SJCRH30 (cell line): Measurements from ENCODE around the gene MAPRE2. TPM values are rescaled to one million over a fixed set of nuclear protein-coding genes. Genes with fewer than 3 reads are reported as not detected.

Source experiments
- DNase-seq, 2 experiments: peaks; one replicate each; pipeline ENCODE4 v3.0.0-alpha.2; 2015 to 2020
- H3K27ac ChIP-seq: fragments of 250-450 bp; sonication (Bioruptor Pico); 2 replicates; pipeline ENCODE4 v1.5.1; 2020; ENCODE audit warnings: mild to moderate bottlenecking, moderate library complexity
- H3K27me3 ChIP-seq: fragments of 250-450 bp; sonication (Bioruptor Pico); 2 replicates; pipeline ENCODE4 v1.5.1; 2020; ENCODE audit warnings: mild to moderate bottlenecking, moderate library complexity
- H3K36me3 ChIP-seq: fragments of 250-450 bp; sonication (Bioruptor Pico); 2 replicates; pipeline ENCODE4 v1.5.1; 2020; ENCODE audit warnings: mild to moderate bottlenecking, moderate library complexity
- H3K4me1 ChIP-seq: fragments of 250-450 bp; sonication (Bioruptor Pico); 2 replicates; pipeline ENCODE4 v1.5.1; 2020; ENCODE audit warnings: mild to moderate bottlenecking, moderate library complexity
- H3K4me3 ChIP-seq: fragments of 250-450 bp; sonication (Bioruptor Pico); 2 replicates; pipeline ENCODE4 v1.5.1; 2020; ENCODE audit warnings: mild to moderate bottlenecking, moderate library complexity
- H3K9me3 ChIP-seq: fragments of 250-450 bp; sonication (Bioruptor Pico); replicated peaks from 2 replicates; pipeline ENCODE4 v1.5.1; 2020; ENCODE audit warnings: mild to moderate bottlenecking, moderate library complexity
- total RNA-seq: library from RNA; depleted of rRNA; stranded (reverse); fragments of >200 nt; shearing (Covaris generic); gene quantifications from 2 replicates; pipeline ENCODE4 v1.2.3, GENCODE V29; 2014; rRNA removed

The MAPRE2 gene
- 21.3 and 21.5 TPM in 2 replicates for total RNA-seq

- peak within 1 kb of the TSS; percentile 78 for H3K4me3 ChIP-seq
- peak within 1 kb of the TSS; percentile 74 for H3K27ac ChIP-seq
- DNase-seq = peak; percentile 96 to 97
- H3K27me3 ChIP-seq = no peaks in the 10 kb centered on the region
- peaks cover 14% of the 10 kb centered on the region for H3K4me1 ChIP-seq
- H3K9me3 ChIP-seq = no peaks in the 10 kb centered on the region
- no peaks in the 10 kb centered on the region for H3K36me3 ChIP-seq
These were observed at the start of gene MAPRE2 for GRCh38 chr18:35040988-35041814. MAPRE2 (plus strand) TSS chr18:35041413; CDS start chr18:35041540, 127 bp downstream.

GRCh38 chr18:34991561-34991960 is 49.7 kb upstream of the MAPRE2 start:
- Histone ChIP-seq H3K4me3 (no peak overlapping the region), H3K27me3 (no peaks in the 10 kb centered on the region), H3K9me3 (no peaks in the 10 kb centered on the region), H3K27ac (no peak overlapping the region), H3K36me3 (no peaks in the 10 kb centered on the region), H3K4me1 (peaks cover 4% of the 10 kb centered on the region; the same call in 1 of the 2 replicates)
- no peak for DNase-seq

GRCh38 chr18:34993289-34993688 is 47.9 kb upstream of the MAPRE2 start:
- H3K27ac ChIP-seq = no peak overlapping the region
- H3K27me3 ChIP-seq = no peaks in the 10 kb centered on the region
- DNase-seq = no peak
- H3K4me1 ChIP-seq = peaks cover 4% of the 10 kb centered on the region; the same call in 1 of the 2 replicates
- no peak overlapping the region for H3K4me3 ChIP-seq
- no peaks in the 10 kb centered on the region for H3K36me3 ChIP-seq
- no peaks in the 10 kb centered on the region for H3K9me3 ChIP-seq

GRCh38 chr18:34995746-34996145 is 45.5 kb upstream of the MAPRE2 start:
- no peak for DNase-seq
- Histone ChIP-seq H3K9me3 (no peaks in the 10 kb centered on the region), H3K27ac (no peak overlapping the region), H3K4me1 (peaks cover 12% of the 10 kb centered on the region), H3K4me3 (no peak overlapping the region), H3K27me3 (no peaks in the 10 kb centered on the region), H3K36me3 (no peaks in the 10 kb centered on the region)

- DNase-seq = no peak
- Histone ChIP-seq H3K4me3 (no peak overlapping the region), H3K36me3 (no peaks in the 10 kb centered on the region), H3K9me3 (no peaks in the 10 kb centered on the region), H3K27ac (no peak overlapping the region), H3K4me1 (peaks cover 12% of the 10 kb centered on the region), H3K27me3 (no peaks in the 10 kb centered on the region)
These were observed 42.6 kb upstream of the MAPRE2 start for GRCh38 chr18:34998661-34999060.

- H3K4me3 ChIP-seq = no peak overlapping the region
- H3K27ac ChIP-seq = peak overlapping the region; percentile 56
- H3K27me3 ChIP-seq = no peaks in the 10 kb centered on the region
- no peaks in the 10 kb centered on the region for H3K9me3 ChIP-seq
- peak; percentile 38 to 60 for DNase-seq
- no peaks in the 10 kb centered on the region for H3K36me3 ChIP-seq
- peaks cover 12% of the 10 kb centered on the region for H3K4me1 ChIP-seq
These were observed 41.4 kb upstream of the MAPRE2 start for GRCh38 chr18:34999756-35000289.

GRCh38 chr18:35000457-35000856 is 40.8 kb upstream of the MAPRE2 start:
- no peak overlapping the region for H3K27ac ChIP-seq

GRCh38 chr18:35002120-35002519 is 39.1 kb upstream of the MAPRE2 start:
- H3K4me3 ChIP-seq = no peak overlapping the region
- H3K36me3 ChIP-seq = no peaks in the 10 kb centered on the region
- H3K4me1 ChIP-seq = peaks cover 12% of the 10 kb centered on the region
- H3K27me3 ChIP-seq = no peaks in the 10 kb centered on the region
- no peak overlapping the region for H3K27ac ChIP-seq
- H3K9me3 ChIP-seq = no peaks in the 10 kb centered on the region
- DNase-seq = no peak

More at GRCh38 chr18:35000457-35000856, 40.8 kb upstream of the MAPRE2 start:
- Histone ChIP-seq H3K36me3 (no peaks in the 10 kb centered on the region), H3K9me3 (no peaks in the 10 kb centered on the region), H3K4me1 (peaks cover 12% of the 10 kb centered on the region), H3K4me3 (no peak overlapping the region), H3K27me3 (no peaks in the 10 kb centered on the region)
- DNase-seq = no peak

GRCh38 chr18:35005963-35006577 is 35.1 kb upstream of the MAPRE2 start:
- Histone ChIP-seq H3K36me3 (no peaks in the 10 kb centered on the region), H3K27ac (no peak overlapping the region), H3K4me3 (no peak overlapping the region), H3K4me1 (0 out of 2 replicates have a peak, but pooled peaks cover 3% of the 10 kb centered on the region), H3K9me3 (no peaks in the 10 kb centered on the region), H3K27me3 (no peaks in the 10 kb centered on the region)
- DNase-seq = peak; percentile 12 to 72

GRCh38 chr18:35010156-35010555 is 31.1 kb upstream of the MAPRE2 start:
- DNase-seq = no peak
- H3K9me3 ChIP-seq = no peaks in the 10 kb centered on the region

GRCh38 chr18:35010993-35011392 is 30.2 kb upstream of the MAPRE2 start:
- Histone ChIP-seq H3K27ac (no peak overlapping the region), H3K4me3 (no peak overlapping the region), H3K36me3 (no peaks in the 10 kb centered on the region), H3K9me3 (no peaks in the 10 kb centered on the region), H3K4me1 (0 out of 2 replicates have a peak, but pooled peaks cover 3% of the 10 kb centered on the region), H3K27me3 (no peaks in the 10 kb centered on the region)
- no peak for DNase-seq

More at GRCh38 chr18:35010156-35010555, 31.1 kb upstream of the MAPRE2 start:
- Histone ChIP-seq H3K36me3 (no peaks in the 10 kb centered on the region), H3K27ac (no peak overlapping the region), H3K4me1 (0 out of 2 replicates have a peak, but pooled peaks cover 3% of the 10 kb centered on the region), H3K27me3 (no peaks in the 10 kb centered on the region), H3K4me3 (no peak overlapping the region)

- Histone ChIP-seq H3K36me3 (no peaks in the 10 kb centered on the region), H3K4me1 (peaks cover 6% of the 10 kb centered on the region), H3K9me3 (no peaks in the 10 kb centered on the region), H3K4me3 (no peak overlapping the region), H3K27ac (no peak overlapping the region), H3K27me3 (no peaks in the 10 kb centered on the region)
- no peak for DNase-seq
These were observed 21.3 kb upstream of the MAPRE2 start for GRCh38 chr18:35019933-35020332.

- Histone ChIP-seq H3K27me3 (no peaks in the 10 kb centered on the region), H3K36me3 (no peaks in the 10 kb centered on the region), H3K4me3 (no peak overlapping the region), H3K9me3 (no peaks in the 10 kb centered on the region), H3K27ac (no peak overlapping the region), H3K4me1 (peaks cover 16% of the 10 kb centered on the region)
- no peak for DNase-seq
These were observed 18.7 kb upstream of the MAPRE2 start for GRCh38 chr18:35022426-35023001.

- H3K27me3 ChIP-seq = no peaks in the 10 kb centered on the region
- no peaks in the 10 kb centered on the region for H3K9me3 ChIP-seq
- DNase-seq = no peak
- H3K36me3 ChIP-seq = no peaks in the 10 kb centered on the region
- peaks cover 17% of the 10 kb centered on the region for H3K4me1 ChIP-seq
- no peak overlapping the region for H3K4me3 ChIP-seq
- no peak overlapping the region; the same call in 1 of the 2 replicates for H3K27ac ChIP-seq
These were observed 17.0 kb upstream of the MAPRE2 start for GRCh38 chr18:35024196-35024595.

- H3K4me3 ChIP-seq = no peak overlapping the region
- H3K27me3 ChIP-seq = no peaks in the 10 kb centered on the region
- H3K36me3 ChIP-seq = no peaks in the 10 kb centered on the region
- H3K27ac ChIP-seq = peak overlapping the region; percentile 52
- no peaks in the 10 kb centered on the region for H3K9me3 ChIP-seq
- DNase-seq = peak; percentile 64 to 81
- H3K4me1 ChIP-seq = peaks cover 21% of the 10 kb centered on the region
These were observed 16.2 kb upstream of the MAPRE2 start for GRCh38 chr18:35024965-35025364.
